Neural crest cell (in vitro differentiated cells): ENCODE measurements around the gene PGP. TPM values are rescaled to one million over a fixed set of nuclear protein-coding genes. Genes with fewer than 3 reads are reported as not detected.

Experiments
- DNase-seq: peaks from one replicate; pipeline ENCODE4 v3.0.0; 2021; ENCODE audit warnings: low read depth, mixed read lengths, low spot score
- H3K27ac Mint-ChIP-seq: one replicate; pipeline ENCODE4 v1.8.0; 2021; ENCODE audit warnings: mild to moderate bottlenecking, mixed read lengths; ENCODE audit not compliant: unreplicated experiment
- H3K27me3 Mint-ChIP-seq: 2 replicates; pipeline ENCODE4 v1.8.0; 2021; ENCODE audit warnings: low read depth, mild to moderate bottlenecking, mixed read lengths
- H3K36me3 Mint-ChIP-seq: 2 replicates; pipeline ENCODE4 v1.8.0; 2021; ENCODE audit warnings: low read depth, mild to moderate bottlenecking, mixed read lengths
- H3K4me1 Mint-ChIP-seq: 2 replicates; pipeline ENCODE4 v1.8.0; 2021; ENCODE audit warnings: mixed read lengths
- H3K4me3 Mint-ChIP-seq: one replicate; pipeline ENCODE4 v1.8.0; 2021; ENCODE audit warnings: mild to moderate bottlenecking, mixed read lengths
- H3K9me3 Mint-ChIP-seq: 2 replicates; pipeline ENCODE4 v1.8.0; 2021; ENCODE audit warnings: mixed read lengths
- CTCF ChIP-seq: fragments of 200-600 bp; sonication (generic); conservative IDR thresholded peaks from 2 replicates; pipeline ENCODE4 v1.5.0; 2021; ENCODE audit warnings: antibody characterized with exemption, mild to moderate bottlenecking
- total RNA-seq: library from RNA; stranded (reverse); gene quantifications from 2 replicates; pipeline ENCODE4 v1.2.1, GENCODE V29; 2021

The PGP gene
- total RNA-seq, 1 donor from 2014 or later: 50.2 TPM

GRCh38 chr16:2194852-2195321 is 19.8 kb downstream of the PGP start:
- Mint-ChIP-seq H3K4me1 (peaks cover 14% of the 10 kb centered on the region), H3K9me3 (no peaks in the 10 kb centered on the region), H3K4me3 (peak overlapping the region; percentile 73), H3K27me3 (peaks cover 20% of the 10 kb centered on the region), H3K36me3 (no peaks in the 10 kb centered on the region), H3K27ac (no peak overlapping the region)
- TF ChIP-seq CTCF: peak; percentile 61
- no peak for DNase-seq

- peak overlapping the region; percentile 73 for H3K4me3 Mint-ChIP-seq
- no peak for DNase-seq
- no peaks in the 10 kb centered on the region for H3K9me3 Mint-ChIP-seq
- no peak overlapping the region for H3K27ac Mint-ChIP-seq
- peaks cover 19% of the 10 kb centered on the region for H3K27me3 Mint-ChIP-seq
- TF ChIP-seq CTCF: no peak
- H3K36me3 Mint-ChIP-seq: no peaks in the 10 kb centered on the region
- H3K4me1 Mint-ChIP-seq: peaks cover 14% of the 10 kb centered on the region
Observed at GRCh38 chr16:2194166-2194834, 20.3 kb downstream of the PGP start.

DNA sequence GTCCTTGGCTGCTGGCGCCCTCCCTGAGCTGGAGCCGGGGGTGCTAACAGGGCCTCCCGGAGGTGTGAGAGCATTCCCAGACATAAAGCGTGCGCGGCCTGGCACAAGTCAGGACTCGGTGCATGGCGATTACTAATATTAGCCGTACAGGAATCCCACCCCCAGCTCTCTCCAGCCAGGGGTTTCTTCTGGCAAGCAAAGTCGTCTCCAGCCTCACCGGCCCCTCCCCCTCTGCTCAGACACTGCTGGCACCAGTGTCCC is 23.3 kb downstream of the PGP start:
- no peak overlapping the region for H3K27ac Mint-ChIP-seq
- no peak for DNase-seq
- H3K4me3 Mint-ChIP-seq: peak overlapping the region; percentile 65
- H3K4me1 Mint-ChIP-seq: peaks cover 14% of the 10 kb centered on the region
- H3K36me3 Mint-ChIP-seq: no peaks in the 10 kb centered on the region
- H3K9me3 Mint-ChIP-seq: no peaks in the 10 kb centered on the region
- no peak for TF ChIP-seq CTCF
- peaks cover 4% of the 10 kb centered on the region for H3K27me3 Mint-ChIP-seq

GRCh38 chr16:2190659-2191445 is 23.8 kb downstream of the PGP start:
- peaks cover 4% of the 10 kb centered on the region for H3K27me3 Mint-ChIP-seq
- no peak overlapping the region for H3K27ac Mint-ChIP-seq
- no peak for DNase-seq
- H3K4me1 Mint-ChIP-seq: peaks cover 14% of the 10 kb centered on the region
- H3K4me3 Mint-ChIP-seq: peak overlapping the region; percentile 15
- H3K36me3 Mint-ChIP-seq: no peaks in the 10 kb centered on the region
- no peaks in the 10 kb centered on the region for H3K9me3 Mint-ChIP-seq
- no peak for TF ChIP-seq CTCF

- peaks cover 4% of the 10 kb centered on the region for H3K27me3 Mint-ChIP-seq
- DNase-seq: no peak
- H3K36me3 Mint-ChIP-seq: no peaks in the 10 kb centered on the region
- peaks cover 14% of the 10 kb centered on the region for H3K4me1 Mint-ChIP-seq
- no peak for TF ChIP-seq CTCF
- peak overlapping the region; percentile 15 for H3K4me3 Mint-ChIP-seq
- no peak overlapping the region for H3K27ac Mint-ChIP-seq
- no peaks in the 10 kb centered on the region for H3K9me3 Mint-ChIP-seq
Observed at GRCh38 chr16:2190002-2190658, 24.5 kb downstream of the PGP start.
